GM23338 (cell line): Measurements from ENCODE around the gene PSMD3. TPM values are rescaled to one million over a fixed set of nuclear protein-coding genes. Genes with fewer than 3 reads are reported as not detected.

ENCODE experiments used
- ATAC-seq: fragments of 200-7000 bp; cut with Tn5 transposase; 3 replicates; pipeline ENCODE4 v1.9.1; 2020
- DNase-seq: peaks from one replicate; pipeline ENCODE4 v3.0.0-alpha.2; 2015; ENCODE audit warnings: low spot score
- H2AFZ ChIP-seq: fragments of 200-600 bp; sonication (generic); 2 replicates; pipeline ENCODE4 v1.8.0; 2016; ENCODE audit warnings: antibody characterized with exemption, mild to moderate bottlenecking, moderate library complexity
- H3F3A ChIP-seq: fragments of 200-600 bp; sonication (generic); replicated peaks from 2 replicates; pipeline ENCODE4 v1.8.0; 2017; ENCODE audit warnings: antibody characterized with exemption, mixed run types, low read depth
- H3K27ac ChIP-seq: fragments of 200-600 bp; sonication (generic); 2 replicates; pipeline ENCODE4 v1.6.1; 2016; ENCODE audit warnings: low read depth
- H3K27me3 ChIP-seq: fragments of 200-600 bp; sonication (generic); 2 replicates; pipeline ENCODE4 v1.8.0; 2016; ENCODE audit warnings: mild to moderate bottlenecking, mixed run types, moderate library complexity; ENCODE audit not compliant: insufficient read depth
- H3K36me3 ChIP-seq: fragments of 200-600 bp; sonication (generic); 2 replicates; pipeline ENCODE4 v1.8.0; 2016; ENCODE audit warnings: mild to moderate bottlenecking; ENCODE audit not compliant: insufficient read depth
- H3K4me1 ChIP-seq: fragments of 200-600 bp; sonication (generic); 2 replicates; pipeline ENCODE4 v1.8.0; 2016; ENCODE audit warnings: mild to moderate bottlenecking, moderate library complexity; ENCODE audit not compliant: insufficient read depth
- H3K4me2 ChIP-seq: fragments of 200-600 bp; sonication (generic); 2 replicates; pipeline ENCODE4 v1.7.1; 2017; ENCODE audit warnings: mixed run types
- H3K4me3 ChIP-seq: fragments of 200-600 bp; sonication (generic); 2 replicates; pipeline ENCODE4 v1.6.1; 2016; ENCODE audit warnings: mixed run types
- H3K79me2 ChIP-seq: fragments of 200-600 bp; sonication (generic); replicated peaks from 2 replicates; pipeline ENCODE4 v1.8.0; 2017; ENCODE audit warnings: mild to moderate bottlenecking; ENCODE audit not compliant: insufficient read depth
- H3K9me2 ChIP-seq: fragments of 200-600 bp; sonication (generic); 2 replicates; pipeline ENCODE4 v1.8.0; 2017; ENCODE audit not compliant: insufficient read depth
- H4K20me1 ChIP-seq: fragments of 200-600 bp; sonication (generic); replicated peaks from 2 replicates; pipeline ENCODE4 v1.8.0; 2017; ENCODE audit warnings: mild to moderate bottlenecking; ENCODE audit not compliant: insufficient read depth
- H3K27ac Mint-ChIP-seq: 2 replicates; pipeline ENCODE4 v1.8.0; 2020; ENCODE audit warnings: inconsistent platforms, mild to moderate bottlenecking, moderate library complexity, mixed read lengths
- H3K27me3 Mint-ChIP-seq: 3 replicates; pipeline ENCODE4 v1.8.0; 2022; ENCODE audit warnings: low read depth, mild to moderate bottlenecking, moderate library complexity, mixed read lengths, inconsistent platforms; ENCODE audit not compliant: insufficient read depth, poor library complexity
- H3K36me3 Mint-ChIP-seq: 3 replicates; pipeline ENCODE4 v1.8.0; 2021; ENCODE audit warnings: low read depth, mild to moderate bottlenecking, inconsistent platforms, moderate library complexity, mixed read lengths
- H3K4me1 Mint-ChIP-seq: 3 replicates; pipeline ENCODE4 v1.8.0; 2020; ENCODE audit warnings: mild to moderate bottlenecking, inconsistent platforms, mixed read lengths
- H3K4me3 Mint-ChIP-seq: 3 replicates; pipeline ENCODE4 v1.8.0; 2021; ENCODE audit warnings: moderate library complexity, mild to moderate bottlenecking, inconsistent platforms, mixed read lengths
- H3K9me3 Mint-ChIP-seq: 3 replicates; pipeline ENCODE4 v1.8.0; 2020; ENCODE audit warnings: moderate library complexity, mild to moderate bottlenecking, inconsistent platforms, mixed read lengths
- CREB1 ChIP-seq: fragments of 250-450 bp; sonication (Bioruptor Pico); IDR thresholded peaks from 2 replicates; pipeline ENCODE4 v1.5.0; 2020; ENCODE audit warnings: low read depth, mild to moderate bottlenecking, moderate library complexity
- EZH2phosphoT487 ChIP-seq: fragments of 200-600 bp; sonication (generic); IDR thresholded peaks from one replicate; pipeline ENCODE4 v1.8.1; 2018; ENCODE audit warnings: antibody characterized with exemption; ENCODE audit not compliant: unreplicated experiment
- JUNB ChIP-seq: IDR thresholded peaks from one replicate; pipeline ENCODE4 v1.6.1; 2016; ENCODE audit warnings: antibody characterized with exemption; ENCODE audit not compliant: unreplicated experiment
- NANOG ChIP-seq: IDR thresholded peaks from 2 replicates; pipeline ENCODE4 v1.6.1; 2016; ENCODE audit warnings: antibody characterized with exemption, borderline replicate concordance
- POLR2AphosphoS5 ChIP-seq: IDR thresholded peaks from 2 replicates; pipeline ENCODE4 v1.6.1; 2016; ENCODE audit warnings: antibody characterized with exemption, low read depth
- STAT1 ChIP-seq: IDR thresholded peaks from one replicate; pipeline ENCODE4 v1.6.1; 2016; ENCODE audit warnings: antibody characterized with exemption; ENCODE audit not compliant: unreplicated experiment
- ZNF114 ChIP-seq: fragments of 250-450 bp; sonication (Bioruptor Pico); IDR thresholded peaks from 2 replicates; pipeline ENCODE4 v1.5.0; 2020; ENCODE audit warnings: mild to moderate bottlenecking, moderate library complexity
- long read RNA-seq: library from polyadenylated mRNA; unstranded; transcript quantifications from one replicate; pipeline ENCODE4 v2.0.0, GENCODE V29; 2020; ENCODE audit not compliant: unreplicated experiment
- polyA plus RNA-seq: library from polyadenylated mRNA; unstranded; fragments of >200 nt; fragmentation: Nextera tagmentation; extraction: Ambion mirVana; gene quantifications from 2 replicates; pipeline ENCODE4 v1.2.1, GENCODE V29; 2016
- total RNA-seq: library from RNA; depleted of rRNA; stranded (reverse); fragments of >200 nt; shearing (Covaris generic); gene quantifications from 2 replicates; pipeline ENCODE4 v1.2.3, GENCODE V29; 2014; rRNA removed
- TF ChIP-seq, protein P1 (sequence below): IDR thresholded peaks from 2 replicates; pipeline ENCODE4 v1.6.1; 2016; ENCODE audit warnings: antibody characterized with exemption
- TF ChIP-seq, protein P2 (sequence below): fragments of 250-450 bp; sonication (Bioruptor Pico); IDR thresholded peaks from 2 replicates; pipeline ENCODE4 v1.5.0; 2020; ENCODE audit warnings: mild to moderate bottlenecking, moderate library complexity
- TF ChIP-seq, protein P3 (sequence below): IDR thresholded peaks from one replicate; pipeline ENCODE4 v1.6.1; 2018; ENCODE audit warnings: antibody characterized with exemption; ENCODE audit not compliant: unreplicated experiment
- TF ChIP-seq, protein P4 (sequence below), 2 experiments: fragments of 200-600 bp in 1 of 2; sonication (generic) in 1 of 2; conservative IDR thresholded peaks; 2 replicates each; pipeline versions ENCODE4 v1.5.1 to v1.6.1; 2016 to 2017; ENCODE audit warnings: antibody characterized with exemption in 2 of 2, low read depth in 2 of 2, mild to moderate bottlenecking in 2 of 2, moderate library complexity in 1 of 2

PSMD3 gene
- total RNA-seq (200 and 217 TPM in 2 replicates), polyA plus RNA-seq (100 and 112 TPM in 2 replicates)
- long read RNA-seq, transcript PSMD3-201 (12 exons, 2,158 nt): major isoform, 66 of 75 reads
- long read RNA-seq, partial matches to known transcripts: 3 of 75 reads
- long read RNA-seq, other reads (novel, unspliced or antisense): 6 of 75 reads

DNA sequence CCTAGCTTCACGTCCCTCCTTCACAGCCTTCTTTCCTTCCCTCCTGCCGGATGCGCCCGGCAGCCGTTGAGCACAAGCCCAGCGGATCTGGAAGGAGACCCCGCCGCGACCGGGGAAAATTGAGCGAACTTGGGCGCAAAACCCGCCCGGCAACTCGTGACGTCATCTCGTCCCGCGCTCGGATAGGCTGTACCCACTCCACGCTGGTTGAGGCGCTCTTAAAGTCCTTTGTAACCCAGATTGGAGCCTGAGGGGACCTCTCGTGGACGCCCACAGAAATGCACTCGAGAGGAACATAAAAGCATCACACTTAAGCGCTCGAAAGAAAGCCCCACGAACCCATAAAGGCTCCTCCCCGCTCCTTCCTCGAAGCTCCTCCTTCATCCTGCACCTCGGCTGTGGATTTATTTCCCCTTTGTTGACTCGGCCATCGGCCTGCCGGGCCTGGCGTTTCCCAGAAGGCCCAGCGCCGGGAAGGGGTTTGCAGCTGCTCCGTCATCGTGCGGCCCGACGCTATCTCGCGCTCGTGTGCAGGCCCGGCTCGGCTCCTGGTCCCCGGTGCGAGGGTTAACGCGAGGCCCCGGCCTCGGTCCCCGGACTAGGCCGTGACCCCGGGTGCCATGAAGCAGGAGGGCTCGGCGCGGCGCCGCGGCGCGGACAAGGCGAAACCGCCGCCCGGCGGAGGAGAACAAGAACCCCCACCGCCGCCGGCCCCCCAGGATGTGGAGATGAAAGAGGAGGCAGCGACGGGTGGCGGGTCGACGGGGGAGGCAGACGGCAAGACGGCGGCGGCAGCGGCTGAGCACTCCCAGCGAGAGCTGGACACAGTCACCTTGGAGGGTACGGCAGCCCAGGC lies at the start of gene PSMD3:
PSMD3 (plus strand) TSS at position 457 of the 856 bp plus-strand sequence; CDS start at position 621, 164 bp downstream.
- Mint-ChIP-seq H3K4me1 (peaks cover 23% of the 10 kb centered on the region), H3K36me3 (peaks cover 28% of the 10 kb centered on the region), H3K27ac (peak within 1 kb of the TSS; percentile 94), H3K27me3 (peaks cover 9% of the 10 kb centered on the region), H3K4me3 (peak within 1 kb of the TSS; percentile 92), H3K9me3 (no peaks in the 10 kb centered on the region)
- H3K27me3 ChIP-seq: no peaks in the 10 kb centered on the region
- peak; percentile 89 for ATAC-seq
- peaks cover 13% of the 10 kb centered on the region for H3K36me3 ChIP-seq
- DNase-seq: peak; percentile 99
- H3K4me3 ChIP-seq: peak within 1 kb of the TSS; percentile 77
- peak within 1 kb of the TSS; percentile 85 for H3K27ac ChIP-seq
- peaks cover 20% of the 10 kb centered on the region for H3K4me1 ChIP-seq
- no peaks in the 10 kb centered on the region for H3K9me2 ChIP-seq
- H2AFZ ChIP-seq: peak within 1 kb of the TSS; percentile 91
- H3K4me2 ChIP-seq: peak within 1 kb of the TSS; percentile 99
- no peak for TF ChIP-seq STAT1
- TF ChIP-seq, protein P1, sequence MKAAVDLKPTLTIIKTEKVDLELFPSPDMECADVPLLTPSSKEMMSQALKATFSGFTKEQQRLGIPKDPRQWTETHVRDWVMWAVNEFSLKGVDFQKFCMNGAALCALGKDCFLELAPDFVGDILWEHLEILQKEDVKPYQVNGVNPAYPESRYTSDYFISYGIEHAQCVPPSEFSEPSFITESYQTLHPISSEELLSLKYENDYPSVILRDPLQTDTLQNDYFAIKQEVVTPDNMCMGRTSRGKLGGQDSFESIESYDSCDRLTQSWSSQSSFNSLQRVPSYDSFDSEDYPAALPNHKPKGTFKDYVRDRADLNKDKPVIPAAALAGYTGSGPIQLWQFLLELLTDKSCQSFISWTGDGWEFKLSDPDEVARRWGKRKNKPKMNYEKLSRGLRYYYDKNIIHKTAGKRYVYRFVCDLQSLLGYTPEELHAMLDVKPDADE: peak; percentile 94
- TF ChIP-seq, protein P2, sequence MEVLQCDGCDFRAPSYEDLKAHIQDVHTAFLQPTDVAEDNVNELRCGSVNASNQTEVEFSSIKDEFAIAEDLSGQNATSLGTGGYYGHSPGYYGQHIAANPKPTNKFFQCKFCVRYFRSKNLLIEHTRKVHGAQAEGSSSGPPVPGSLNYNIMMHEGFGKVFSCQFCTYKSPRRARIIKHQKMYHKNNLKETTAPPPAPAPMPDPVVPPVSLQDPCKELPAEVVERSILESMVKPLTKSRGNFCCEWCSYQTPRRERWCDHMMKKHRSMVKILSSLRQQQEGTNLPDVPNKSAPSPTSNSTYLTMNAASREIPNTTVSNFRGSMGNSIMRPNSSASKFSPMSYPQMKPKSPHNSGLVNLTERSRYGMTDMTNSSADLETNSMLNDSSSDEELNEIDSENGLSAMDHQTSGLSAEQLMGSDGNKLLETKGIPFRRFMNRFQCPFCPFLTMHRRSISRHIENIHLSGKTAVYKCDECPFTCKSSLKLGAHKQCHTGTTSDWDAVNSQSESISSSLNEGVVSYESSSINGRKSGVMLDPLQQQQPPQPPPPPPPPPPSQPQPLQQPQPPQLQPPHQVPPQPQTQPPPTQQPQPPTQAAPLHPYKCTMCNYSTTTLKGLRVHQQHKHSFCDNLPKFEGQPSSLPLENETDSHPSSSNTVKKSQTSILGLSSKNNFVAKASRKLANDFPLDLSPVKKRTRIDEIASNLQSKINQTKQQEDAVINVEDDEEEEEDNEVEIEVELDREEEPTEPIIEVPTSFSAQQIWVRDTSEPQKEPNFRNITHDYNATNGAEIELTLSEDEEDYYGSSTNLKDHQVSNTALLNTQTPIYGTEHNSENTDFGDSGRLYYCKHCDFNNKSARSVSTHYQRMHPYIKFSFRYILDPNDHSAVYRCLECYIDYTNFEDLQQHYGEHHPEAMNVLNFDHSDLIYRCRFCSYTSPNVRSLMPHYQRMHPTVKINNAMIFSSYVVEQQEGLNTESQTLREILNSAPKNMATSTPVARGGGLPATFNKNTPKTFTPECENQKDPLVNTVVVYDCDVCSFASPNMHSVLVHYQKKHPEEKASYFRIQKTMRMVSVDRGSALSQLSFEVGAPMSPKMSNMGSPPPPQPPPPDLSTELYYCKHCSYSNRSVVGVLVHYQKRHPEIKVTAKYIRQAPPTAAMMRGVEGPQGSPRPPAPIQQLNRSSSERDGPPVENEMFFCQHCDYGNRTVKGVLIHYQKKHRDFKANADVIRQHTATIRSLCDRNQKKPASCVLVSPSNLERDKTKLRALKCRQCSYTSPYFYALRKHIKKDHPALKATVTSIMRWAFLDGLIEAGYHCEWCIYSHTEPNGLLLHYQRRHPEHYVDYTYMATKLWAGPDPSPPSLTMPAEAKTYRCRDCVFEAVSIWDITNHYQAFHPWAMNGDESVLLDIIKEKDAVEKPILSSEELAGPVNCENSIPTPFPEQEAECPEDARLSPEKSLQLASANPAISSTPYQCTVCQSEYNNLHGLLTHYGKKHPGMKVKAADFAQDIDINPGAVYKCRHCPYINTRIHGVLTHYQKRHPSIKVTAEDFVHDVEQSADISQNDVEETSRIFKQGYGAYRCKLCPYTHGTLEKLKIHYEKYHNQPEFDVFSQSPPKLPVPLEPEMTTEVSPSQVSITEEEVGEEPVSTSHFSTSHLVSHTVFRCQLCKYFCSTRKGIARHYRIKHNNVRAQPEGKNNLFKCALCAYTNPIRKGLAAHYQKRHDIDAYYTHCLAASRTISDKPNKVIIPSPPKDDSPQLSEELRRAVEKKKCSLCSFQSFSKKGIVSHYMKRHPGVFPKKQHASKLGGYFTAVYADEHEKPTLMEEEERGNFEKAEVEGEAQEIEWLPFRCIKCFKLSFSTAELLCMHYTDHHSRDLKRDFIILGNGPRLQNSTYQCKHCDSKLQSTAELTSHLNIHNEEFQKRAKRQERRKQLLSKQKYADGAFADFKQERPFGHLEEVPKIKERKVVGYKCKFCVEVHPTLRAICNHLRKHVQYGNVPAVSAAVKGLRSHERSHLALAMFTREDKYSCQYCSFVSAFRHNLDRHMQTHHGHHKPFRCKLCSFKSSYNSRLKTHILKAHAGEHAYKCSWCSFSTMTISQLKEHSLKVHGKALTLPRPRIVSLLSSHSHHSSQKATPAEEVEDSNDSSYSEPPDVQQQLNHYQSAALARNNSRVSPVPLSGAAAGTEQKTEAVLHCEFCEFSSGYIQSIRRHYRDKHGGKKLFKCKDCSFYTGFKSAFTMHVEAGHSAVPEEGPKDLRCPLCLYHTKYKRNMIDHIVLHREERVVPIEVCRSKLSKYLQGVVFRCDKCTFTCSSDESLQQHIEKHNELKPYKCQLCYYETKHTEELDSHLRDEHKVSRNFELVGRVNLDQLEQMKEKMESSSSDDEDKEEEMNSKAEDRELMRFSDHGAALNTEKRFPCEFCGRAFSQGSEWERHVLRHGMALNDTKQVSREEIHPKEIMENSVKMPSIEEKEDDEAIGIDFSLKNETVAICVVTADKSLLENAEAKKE (CRISPR knock-in tag): no peak
- TF ChIP-seq, protein P3, sequence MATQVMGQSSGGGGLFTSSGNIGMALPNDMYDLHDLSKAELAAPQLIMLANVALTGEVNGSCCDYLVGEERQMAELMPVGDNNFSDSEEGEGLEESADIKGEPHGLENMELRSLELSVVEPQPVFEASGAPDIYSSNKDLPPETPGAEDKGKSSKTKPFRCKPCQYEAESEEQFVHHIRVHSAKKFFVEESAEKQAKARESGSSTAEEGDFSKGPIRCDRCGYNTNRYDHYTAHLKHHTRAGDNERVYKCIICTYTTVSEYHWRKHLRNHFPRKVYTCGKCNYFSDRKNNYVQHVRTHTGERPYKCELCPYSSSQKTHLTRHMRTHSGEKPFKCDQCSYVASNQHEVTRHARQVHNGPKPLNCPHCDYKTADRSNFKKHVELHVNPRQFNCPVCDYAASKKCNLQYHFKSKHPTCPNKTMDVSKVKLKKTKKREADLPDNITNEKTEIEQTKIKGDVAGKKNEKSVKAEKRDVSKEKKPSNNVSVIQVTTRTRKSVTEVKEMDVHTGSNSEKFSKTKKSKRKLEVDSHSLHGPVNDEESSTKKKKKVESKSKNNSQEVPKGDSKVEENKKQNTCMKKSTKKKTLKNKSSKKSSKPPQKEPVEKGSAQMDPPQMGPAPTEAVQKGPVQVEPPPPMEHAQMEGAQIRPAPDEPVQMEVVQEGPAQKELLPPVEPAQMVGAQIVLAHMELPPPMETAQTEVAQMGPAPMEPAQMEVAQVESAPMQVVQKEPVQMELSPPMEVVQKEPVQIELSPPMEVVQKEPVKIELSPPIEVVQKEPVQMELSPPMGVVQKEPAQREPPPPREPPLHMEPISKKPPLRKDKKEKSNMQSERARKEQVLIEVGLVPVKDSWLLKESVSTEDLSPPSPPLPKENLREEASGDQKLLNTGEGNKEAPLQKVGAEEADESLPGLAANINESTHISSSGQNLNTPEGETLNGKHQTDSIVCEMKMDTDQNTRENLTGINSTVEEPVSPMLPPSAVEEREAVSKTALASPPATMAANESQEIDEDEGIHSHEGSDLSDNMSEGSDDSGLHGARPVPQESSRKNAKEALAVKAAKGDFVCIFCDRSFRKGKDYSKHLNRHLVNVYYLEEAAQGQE: no peak
- peak; percentile 99 for TF ChIP-seq CREB1 (CRISPR knock-in tag)
- peak; percentile 81 for TF ChIP-seq POLR2AphosphoS5
- TF ChIP-seq ZNF114 (CRISPR knock-in tag): 0 out of 2 replicates have a peak, but pooled peaks have one; percentile 13
- no peak for TF ChIP-seq NANOG
- no peak for TF ChIP-seq EZH2phosphoT487
- TF ChIP-seq, protein P4, sequence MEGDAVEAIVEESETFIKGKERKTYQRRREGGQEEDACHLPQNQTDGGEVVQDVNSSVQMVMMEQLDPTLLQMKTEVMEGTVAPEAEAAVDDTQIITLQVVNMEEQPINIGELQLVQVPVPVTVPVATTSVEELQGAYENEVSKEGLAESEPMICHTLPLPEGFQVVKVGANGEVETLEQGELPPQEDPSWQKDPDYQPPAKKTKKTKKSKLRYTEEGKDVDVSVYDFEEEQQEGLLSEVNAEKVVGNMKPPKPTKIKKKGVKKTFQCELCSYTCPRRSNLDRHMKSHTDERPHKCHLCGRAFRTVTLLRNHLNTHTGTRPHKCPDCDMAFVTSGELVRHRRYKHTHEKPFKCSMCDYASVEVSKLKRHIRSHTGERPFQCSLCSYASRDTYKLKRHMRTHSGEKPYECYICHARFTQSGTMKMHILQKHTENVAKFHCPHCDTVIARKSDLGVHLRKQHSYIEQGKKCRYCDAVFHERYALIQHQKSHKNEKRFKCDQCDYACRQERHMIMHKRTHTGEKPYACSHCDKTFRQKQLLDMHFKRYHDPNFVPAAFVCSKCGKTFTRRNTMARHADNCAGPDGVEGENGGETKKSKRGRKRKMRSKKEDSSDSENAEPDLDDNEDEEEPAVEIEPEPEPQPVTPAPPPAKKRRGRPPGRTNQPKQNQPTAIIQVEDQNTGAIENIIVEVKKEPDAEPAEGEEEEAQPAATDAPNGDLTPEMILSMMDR (conservative IDR thresholded peaks at IDR 0.05; ENCODE audit: low read depth in 2 of 2): peak in 1 of 2 experiments; percentile 67; a peak in 3 of 4 replicates
- TF ChIP-seq JUNB: no peak
- H3K79me2 ChIP-seq: peaks cover 29% of the 10 kb centered on the region
- H4K20me1 ChIP-seq: peaks cover 16% of the 10 kb centered on the region
- H3F3A ChIP-seq: peaks cover 8% of the 10 kb centered on the region; the same call in 1 of the 2 replicates
